Measurements from ENCODE around the gene GNPAT. TPM values are rescaled to one million over a fixed set of nuclear protein-coding genes. Genes with fewer than 3 reads are reported as not detected.

GNPAT gene
- total RNA-seq, 2 donors from 2014 or later, result 50.6 to 65.2 TPM

DNA sequence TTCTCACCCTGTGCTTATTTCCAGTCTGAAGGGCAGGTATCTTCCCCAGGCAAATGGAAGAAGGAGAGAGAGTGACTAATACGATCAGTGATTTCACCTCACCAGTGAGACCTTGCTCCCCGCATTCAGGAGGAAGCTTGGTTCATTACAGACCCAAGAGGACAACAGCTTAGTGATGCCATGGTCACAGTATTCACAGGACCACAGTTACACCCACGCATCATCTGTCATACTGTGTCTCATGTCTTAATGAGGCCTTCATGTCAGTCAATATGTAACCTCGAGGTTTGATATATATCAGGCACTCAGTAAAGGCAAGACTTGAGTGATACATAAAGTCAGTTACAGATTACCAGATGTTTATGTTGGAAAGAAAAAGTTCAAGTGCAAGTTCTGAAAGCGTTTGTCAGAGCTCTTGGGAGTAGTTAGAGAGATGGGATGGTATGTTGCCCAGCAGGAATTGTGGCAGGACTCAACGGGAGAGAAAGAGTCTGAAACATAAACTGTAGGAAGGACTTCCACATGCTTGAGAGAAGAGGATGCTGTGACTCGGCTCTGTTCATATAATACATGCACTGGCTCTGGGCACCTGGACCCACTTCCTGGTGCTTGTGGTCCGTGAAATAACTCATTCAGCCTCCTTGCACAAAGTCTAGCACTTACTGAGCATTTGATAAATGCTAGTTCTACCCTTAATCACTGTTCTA, 33.3 kb downstream of the GNPAT start:
- ATAC-seq, result peak; percentile 87
- DNase-seq (ENCODE audit: low spot score in 2 of 2), result peak in 1 of 2 donors; percentile 43
- peaks cover 27 to 62% of the 10 kb centered on the region in 2 donors for H3K36me3 Mint-ChIP-seq

GRCh38 chr1:231278100-231278790, 37.2 kb downstream of the GNPAT start:
- ATAC-seq (no peak), DNase-seq (ENCODE audit: low spot score in 2 of 2) (no peak)
- Mint-ChIP-seq H3K36me3 (peaks cover 27 to 35% of the 10 kb centered on the region in 2 donors), H3K27ac (peak overlapping the region in 1 of 2 donors; percentile 40), H3K9me3 (no peaks in the 10 kb centered on the region)

More for the DNA sequence above, 33.3 kb downstream of the GNPAT start:
- Mint-ChIP-seq H3K9me3 (no peaks in the 10 kb centered on the region), H3K27ac (peak overlapping the region; percentile 92 to 96)

GRCh38 chr1:231279081-231279480, 38.1 kb downstream of the GNPAT start:
- ATAC-seq (no peak), DNase-seq (ENCODE audit: low spot score in 2 of 2) (no peak)
- H3K27ac Mint-ChIP-seq, result no peak overlapping the region
- no peaks in the 10 kb centered on the region for H3K9me3 Mint-ChIP-seq
- H3K36me3 Mint-ChIP-seq, result peaks cover 25 to 31% of the 10 kb centered on the region in 2 donors

- H3K36me3 Mint-ChIP-seq, result peaks cover 19 to 26% of the 10 kb centered on the region in 2 donors
- no peaks in the 10 kb centered on the region for H3K9me3 Mint-ChIP-seq
- no peak overlapping the region for H3K27ac Mint-ChIP-seq
- no peak for DNase-seq (ENCODE audit: low spot score in 2 of 2)
- ATAC-seq, result no peak
Measured at GRCh38 chr1:231279683-231280082, 38.7 kb downstream of the GNPAT start.

- Mint-ChIP-seq H3K27ac (no peak overlapping the region), H3K36me3 (no peaks in the 10 kb centered on the region), H3K9me3 (no peaks in the 10 kb centered on the region)
- ATAC-seq, result no peak
- DNase-seq (ENCODE audit: low spot score in 2 of 2), result no peak
Measured at GRCh38 chr1:231284441-231284840, 43.4 kb downstream of the GNPAT start.

DNA sequence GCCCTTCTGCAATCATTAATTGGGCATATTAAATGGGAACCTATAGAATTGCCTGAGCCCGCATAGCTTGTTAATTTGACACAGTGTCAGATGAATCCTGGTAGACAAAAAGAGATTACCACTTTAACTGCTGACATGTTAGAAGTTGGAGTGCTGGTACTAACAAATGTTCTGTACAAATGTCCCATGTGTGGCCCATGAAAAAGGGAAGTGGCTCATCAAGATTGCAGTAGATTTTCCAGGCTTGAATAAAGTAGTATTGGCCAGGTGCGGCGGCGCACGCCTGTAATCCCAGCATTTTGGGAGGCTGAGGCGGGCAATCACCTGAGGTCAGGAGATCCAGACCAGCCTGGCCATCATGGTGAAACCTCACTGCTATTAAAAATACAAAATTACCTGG, 45.6 kb downstream of the GNPAT start:
- Mint-ChIP-seq H3K27ac (no peak overlapping the region), H3K9me3 (no peaks in the 10 kb centered on the region), H3K36me3 (no peaks in the 10 kb centered on the region)
- ATAC-seq, result no peak
- no peak for DNase-seq (ENCODE audit: low spot score in 2 of 2)

- Mint-ChIP-seq H3K9me3 (no peaks in the 10 kb centered on the region), H3K27ac (no peak overlapping the region), H3K36me3 (no peaks in the 10 kb centered on the region)
- ATAC-seq (no peak), DNase-seq (ENCODE audit: low spot score in 2 of 2) (no peak)
Measured at GRCh38 chr1:231295938-231296337, 54.9 kb downstream of the GNPAT start.

DNA sequence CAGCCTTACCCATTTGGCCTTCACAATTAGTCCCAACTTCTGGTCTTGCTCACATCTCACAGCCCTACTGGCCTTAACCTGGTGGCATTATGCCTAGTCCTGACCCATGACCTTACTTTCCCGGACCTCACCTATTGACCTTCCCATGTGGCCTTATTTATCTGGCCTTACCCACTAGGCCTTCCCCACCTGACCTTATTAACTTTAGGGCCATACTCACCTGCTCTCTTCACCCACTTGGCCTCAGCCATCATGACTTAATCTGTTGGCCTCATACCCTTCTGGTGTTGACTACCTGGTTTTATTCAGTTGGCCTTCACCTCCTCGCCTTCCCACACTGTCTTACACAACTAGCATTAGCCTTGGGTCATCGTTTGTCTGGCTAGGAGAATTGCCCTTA, 61.0 kb downstream of the GNPAT start:
- no peak for DNase-seq (ENCODE audit: low spot score in 2 of 2)
- Mint-ChIP-seq H3K27ac (no peak overlapping the region), H3K9me3 (no peaks in the 10 kb centered on the region), H3K36me3 (no peaks in the 10 kb centered on the region)
- ATAC-seq, result no peak

- no peak for DNase-seq (ENCODE audit: low spot score in 2 of 2)
- Mint-ChIP-seq H3K27ac (no peak overlapping the region), H3K36me3 (no peaks in the 10 kb centered on the region), H3K9me3 (no peaks in the 10 kb centered on the region)
- no peak for ATAC-seq
Measured at GRCh38 chr1:231310391-231310934, 69.5 kb downstream of the GNPAT start.

DNA sequence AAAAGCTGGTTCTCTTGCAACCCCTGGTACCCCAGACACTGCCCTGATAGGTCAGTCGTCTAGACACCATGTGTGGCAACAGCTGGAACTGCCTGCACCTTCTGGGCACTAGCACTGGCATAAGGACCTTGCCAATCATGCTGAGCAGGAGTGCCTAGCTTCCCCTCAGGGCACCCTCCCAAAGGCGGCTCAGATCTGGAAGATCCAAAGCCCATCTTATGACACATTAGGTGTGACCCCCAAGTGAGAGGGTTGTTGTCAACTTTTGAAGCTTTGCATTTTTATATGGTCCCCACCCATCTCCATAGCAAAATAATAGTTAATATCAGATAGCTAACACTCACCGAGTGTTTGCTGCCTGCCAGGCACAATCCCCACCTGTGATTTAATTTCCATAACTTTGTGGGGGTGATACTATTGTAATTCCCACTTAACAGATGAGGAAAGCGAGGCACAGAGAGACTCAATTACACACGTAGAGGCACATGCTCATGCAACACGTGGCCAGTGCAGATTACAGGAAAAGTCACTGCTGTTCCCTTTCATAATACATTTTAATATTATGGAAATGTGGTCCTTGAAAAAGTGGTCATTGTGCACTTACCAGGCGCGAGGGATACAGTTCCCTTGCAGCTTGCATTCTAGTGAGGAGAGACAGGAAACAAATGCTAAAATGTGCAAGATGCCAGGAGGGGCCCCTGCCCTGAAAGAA, 70.9 kb downstream of the GNPAT start:
- DNase-seq (ENCODE audit: low spot score in 2 of 2) (no peak), ATAC-seq (no peak)
- Mint-ChIP-seq H3K36me3 (no peaks in the 10 kb centered on the region), H3K27ac (no peak overlapping the region), H3K9me3 (no peaks in the 10 kb centered on the region)

DNA sequence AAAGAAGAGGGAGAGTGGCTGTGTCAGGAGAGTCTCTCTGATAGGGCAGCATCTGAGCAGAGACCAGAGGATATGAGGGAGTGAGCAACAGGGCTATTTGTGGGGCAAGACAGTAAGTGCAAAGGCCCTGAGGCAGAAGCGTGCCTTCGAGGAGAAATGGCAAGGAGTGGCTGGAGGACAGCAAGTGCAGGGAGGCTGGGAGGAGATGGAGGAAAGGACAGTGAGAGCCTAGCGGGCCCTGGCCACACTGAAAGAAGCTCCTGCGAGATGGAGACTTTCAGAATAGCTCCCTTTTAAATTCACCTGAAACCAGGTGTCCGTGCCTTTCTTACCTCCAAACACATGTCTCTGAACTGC, 71.4 kb downstream of the GNPAT start:
- Mint-ChIP-seq H3K36me3 (no peaks in the 10 kb centered on the region), H3K27ac (no peak overlapping the region), H3K9me3 (no peaks in the 10 kb centered on the region)
- ATAC-seq (no peak), DNase-seq (ENCODE audit: low spot score in 2 of 2) (no peak)

- no peaks in the 10 kb centered on the region for H3K36me3 Mint-ChIP-seq
- ATAC-seq (no peak), DNase-seq (ENCODE audit: low spot score in 2 of 2) (no peak)
- no peak overlapping the region for H3K27ac Mint-ChIP-seq
- no peaks in the 10 kb centered on the region for H3K9me3 Mint-ChIP-seq
Measured at GRCh38 chr1:231313661-231314060, 72.6 kb downstream of the GNPAT start.

DNA sequence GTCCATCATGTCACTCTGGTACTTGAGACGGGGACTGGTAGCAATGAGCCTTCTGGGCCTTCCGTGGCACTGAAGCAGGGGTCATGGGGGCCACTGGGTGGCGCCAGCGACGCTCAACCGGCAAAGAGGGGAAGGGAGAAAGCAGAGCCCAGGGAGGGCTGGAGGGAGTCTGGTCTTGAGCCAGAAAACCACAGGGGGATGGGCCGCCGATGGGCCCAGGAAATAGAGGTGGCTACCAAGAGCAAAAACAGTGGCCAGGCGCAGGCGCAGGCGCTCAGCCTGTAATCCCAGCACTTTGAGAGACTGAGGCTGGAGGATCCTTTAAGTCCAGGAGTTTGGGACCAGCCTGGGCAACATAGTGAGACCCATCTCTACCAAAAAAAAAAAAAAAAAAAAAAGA, 74.9 kb downstream of the GNPAT start:
- DNase-seq (ENCODE audit: low spot score in 2 of 2), result peak in 1 of 2 donors; percentile 60
- ATAC-seq, result peak; percentile 81 to 88
- no peaks in the 10 kb centered on the region for H3K9me3 Mint-ChIP-seq
- no peak overlapping the region for H3K27ac Mint-ChIP-seq
- no peaks in the 10 kb centered on the region for H3K36me3 Mint-ChIP-seq

GRCh38 chr1:231317306-231318014, 76.4 kb downstream of the GNPAT start:
- ATAC-seq (no peak), DNase-seq (ENCODE audit: low spot score in 2 of 2) (no peak)
- Mint-ChIP-seq H3K9me3 (no peaks in the 10 kb centered on the region), H3K27ac (no peak overlapping the region), H3K36me3 (no peaks in the 10 kb centered on the region)

GRCh38 chr1:231318015-231318355, 77.0 kb downstream of the GNPAT start:
- ATAC-seq (no peak), DNase-seq (ENCODE audit: low spot score in 2 of 2) (no peak)
- Mint-ChIP-seq H3K27ac (no peak overlapping the region), H3K9me3 (no peaks in the 10 kb centered on the region), H3K36me3 (no peaks in the 10 kb centered on the region)

DNA sequence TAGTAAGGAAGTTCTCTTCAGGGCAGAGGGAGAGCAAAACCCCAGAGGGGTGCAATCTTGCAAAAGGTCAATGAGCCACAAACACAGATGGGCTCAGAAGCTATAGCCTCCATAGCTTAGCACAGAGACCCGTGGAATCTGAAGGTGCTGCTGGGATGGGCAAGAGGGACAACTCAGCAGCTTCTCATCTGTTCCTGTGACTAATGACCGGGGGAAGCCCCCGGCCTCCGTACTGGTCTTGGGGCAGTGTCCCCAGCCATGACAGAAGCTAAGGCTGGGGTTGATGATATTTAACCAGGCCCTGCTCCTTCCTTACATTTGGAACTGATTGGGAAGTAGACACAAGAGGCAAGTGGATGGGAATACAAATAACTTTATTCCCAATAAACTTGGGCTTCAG, 77.6 kb downstream of the GNPAT start:
- no peak for DNase-seq (ENCODE audit: low spot score in 2 of 2)
- Mint-ChIP-seq H3K27ac (no peak overlapping the region), H3K9me3 (no peaks in the 10 kb centered on the region), H3K36me3 (no peaks in the 10 kb centered on the region)
- ATAC-seq, result no peak

DNA sequence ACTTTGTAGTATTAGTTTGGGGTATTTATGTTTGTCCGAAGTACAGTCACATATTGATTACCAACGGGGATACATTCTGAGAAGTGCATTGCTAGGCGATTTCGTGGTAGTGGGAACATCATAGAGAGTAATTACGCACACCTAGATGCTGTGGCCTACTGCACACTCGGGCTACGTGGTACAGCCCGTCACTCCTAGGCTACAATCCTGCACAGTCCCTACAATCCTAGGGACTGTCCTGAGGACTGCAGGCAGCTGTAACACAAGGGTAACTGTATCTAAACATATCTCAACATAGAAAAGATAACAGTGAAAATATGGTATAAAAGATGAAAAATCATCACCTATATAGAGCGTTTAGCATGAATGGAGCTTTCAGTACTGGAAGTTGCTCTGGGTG, 78.1 kb downstream of the GNPAT start:
- no peaks in the 10 kb centered on the region for H3K36me3 Mint-ChIP-seq
- H3K27ac Mint-ChIP-seq, result no peak overlapping the region
- H3K9me3 Mint-ChIP-seq, result no peaks in the 10 kb centered on the region
- no peak for ATAC-seq
- DNase-seq (ENCODE audit: low spot score in 2 of 2), result no peak

Data from activated naive CD4-positive, alpha-beta T cell treated with anti-CD3 and anti-CD28 coated beads, Interleukin-2, amount 50 U/mL, for 72 hours (primary cell).